SJSA1 (cell line): Measurements from ENCODE around the gene ZNF333. TPM values are rescaled to one million over a fixed set of nuclear protein-coding genes. Genes with fewer than 3 reads are reported as not detected.
A peak's percentile ranks its signal among the peaks of the same experiment; 100 is the strongest.

Experiments used
- DNase-seq, 2 experiments: peaks; one replicate each; pipeline ENCODE4 v3.0.0-alpha.2; 2015 to 2020; ENCODE audit warnings: low spot score in 2 of 2, low read depth in 1 of 2
- H3K27ac ChIP-seq: fragments of 250-450 bp; sonication (Bioruptor Pico); 2 replicates; pipeline ENCODE4 v1.5.1; 2020; ENCODE audit warnings: mild to moderate bottlenecking, moderate library complexity
- H3K27me3 ChIP-seq: fragments of 250-450 bp; sonication (Bioruptor Pico); replicated peaks from 2 replicates; pipeline ENCODE4 v1.5.1; 2020; ENCODE audit warnings: mild to moderate bottlenecking, moderate library complexity
- H3K36me3 ChIP-seq: fragments of 250-450 bp; sonication (Bioruptor Pico); 2 replicates; pipeline ENCODE4 v1.5.1; 2020; ENCODE audit warnings: mild to moderate bottlenecking
- H3K4me1 ChIP-seq: fragments of 250-450 bp; sonication (Bioruptor Pico); replicated peaks from 2 replicates; pipeline ENCODE4 v1.6.1; 2021; ENCODE audit warnings: mild to moderate bottlenecking
- H3K4me3 ChIP-seq: fragments of 250-450 bp; sonication (Bioruptor Pico); 2 replicates; pipeline ENCODE4 v1.5.1; 2020; ENCODE audit warnings: mild to moderate bottlenecking
- H3K9me3 ChIP-seq: fragments of 250-450 bp; sonication (Bioruptor Pico); replicated peaks from 2 replicates; pipeline ENCODE4 v1.5.1; 2020; ENCODE audit warnings: mild to moderate bottlenecking
- total RNA-seq: library from RNA; depleted of rRNA; stranded (reverse); fragments of >200 nt; shearing (Covaris generic); gene quantifications from 2 replicates; pipeline ENCODE4 v1.2.3, GENCODE V29; 2014; rRNA removed

Gene ZNF333
- 11.3 and 17.3 TPM in 2 replicates for total RNA-seq

DNA sequence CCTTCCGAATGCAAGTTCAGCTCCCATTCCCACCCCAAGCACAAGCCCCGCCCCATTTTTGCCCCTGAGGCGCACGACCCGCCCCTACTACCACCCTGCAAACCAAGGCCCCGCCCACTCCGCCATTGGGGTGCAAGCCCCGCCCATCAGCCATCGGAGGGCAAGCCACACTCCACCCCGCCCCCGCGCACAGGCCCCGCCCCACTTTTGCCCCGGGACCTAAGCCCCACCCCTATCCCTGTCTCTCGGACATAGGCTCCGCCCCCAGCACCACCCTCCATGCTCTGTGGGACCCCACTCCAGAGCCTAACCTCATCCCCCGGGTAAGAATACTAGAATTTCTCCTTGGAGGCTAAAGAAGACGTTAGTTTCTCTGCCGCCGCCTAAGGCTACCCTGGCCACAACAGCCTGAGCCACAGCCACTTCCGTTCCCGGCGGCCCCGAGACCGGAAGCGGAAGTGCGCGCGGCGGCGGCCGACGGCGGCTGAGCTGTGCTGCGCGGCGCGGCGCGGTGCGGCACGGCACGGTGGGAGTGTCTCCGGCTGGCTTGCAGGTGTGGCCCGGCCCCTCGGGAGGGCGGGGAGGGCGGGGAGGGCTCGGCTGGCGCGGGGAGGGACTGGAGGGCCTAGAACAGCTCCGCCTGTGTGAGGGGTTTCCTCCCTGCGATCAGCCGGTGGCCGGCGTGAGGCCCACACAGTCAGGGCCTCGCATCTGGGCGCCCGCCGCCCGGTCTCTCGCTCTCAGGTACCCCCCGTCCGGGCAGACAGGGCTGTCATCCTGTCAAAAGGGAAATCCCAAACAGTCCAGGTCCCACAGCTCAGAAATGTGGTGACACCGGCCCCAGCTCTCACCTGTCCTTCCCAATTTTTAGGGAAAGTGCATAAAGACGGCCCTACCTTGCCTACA is at the start of gene ZNF333:
Gene ZNF333, plus strand, starts transcription at position 451 of the 906 bp plus-strand sequence. CDS start 3,444 bp downstream, outside the sequence.
- DNase-seq = peak; percentile 93 to 96

GRCh38 chr19:14648506-14648905 is 41.3 kb upstream of the ZNF333 start:
- no peak overlapping the region for H3K27ac ChIP-seq
- H3K4me1 ChIP-seq = no peaks in the 10 kb centered on the region

More for the DNA sequence above, at the start of gene ZNF333:
- Histone ChIP-seq H3K9me3 (no peaks in the 10 kb centered on the region; the same call in 1 of the 2 replicates), H3K36me3 (peaks cover 13% of the 10 kb centered on the region), H3K4me1 (no peaks in the 10 kb centered on the region), H3K27me3 (peaks cover 10% of the 10 kb centered on the region), H3K4me3 (peak within 1 kb of the TSS; percentile 87), H3K27ac (peak within 1 kb of the TSS; percentile 98)

DNA sequence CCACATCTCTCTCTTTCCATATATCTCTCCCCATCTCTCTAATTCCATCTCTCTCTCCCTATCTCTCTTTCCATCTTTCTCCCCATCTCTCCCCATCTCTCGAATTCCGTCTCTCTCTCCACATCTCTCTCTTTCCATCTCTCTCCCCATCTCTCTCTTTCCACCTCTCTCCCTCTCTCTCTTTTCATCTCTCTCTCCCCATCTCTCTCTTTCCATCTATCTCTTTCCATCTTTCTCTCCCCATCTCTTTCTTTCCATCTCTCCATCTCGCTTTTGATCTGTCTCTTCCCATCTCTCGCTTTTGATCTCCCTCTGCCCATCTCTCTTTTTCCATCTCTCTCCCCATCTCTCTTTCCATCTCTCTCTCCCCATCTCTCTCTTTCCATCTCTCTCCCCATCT is 40.8 kb upstream of the ZNF333 start:
- H3K27ac ChIP-seq = no peak overlapping the region
- DNase-seq = no peak
- no peaks in the 10 kb centered on the region for H3K9me3 ChIP-seq
- no peak overlapping the region for H3K4me3 ChIP-seq
- no peaks in the 10 kb centered on the region for H3K36me3 ChIP-seq
- H3K4me1 ChIP-seq = no peaks in the 10 kb centered on the region
- no peaks in the 10 kb centered on the region; the same call in 1 of the 2 replicates for H3K27me3 ChIP-seq

More at GRCh38 chr19:14648506-14648905, 41.3 kb upstream of the ZNF333 start:
- H3K4me3 ChIP-seq = no peak overlapping the region
- H3K9me3 ChIP-seq = no peaks in the 10 kb centered on the region
- no peak for DNase-seq
- H3K36me3 ChIP-seq = no peaks in the 10 kb centered on the region
- no peaks in the 10 kb centered on the region; the same call in 1 of the 2 replicates for H3K27me3 ChIP-seq

GRCh38 chr19:14650161-14650560 is 39.7 kb upstream of the ZNF333 start:
- no peaks in the 10 kb centered on the region for H3K4me1 ChIP-seq
- no peak overlapping the region for H3K27ac ChIP-seq
- H3K27me3 ChIP-seq = peaks cover 4% of the 10 kb centered on the region; the same call in 1 of the 2 replicates
- no peaks in the 10 kb centered on the region for H3K36me3 ChIP-seq
- H3K9me3 ChIP-seq = no peaks in the 10 kb centered on the region
- DNase-seq = no peak
- no peak overlapping the region for H3K4me3 ChIP-seq

- Histone ChIP-seq H3K9me3 (no peaks in the 10 kb centered on the region), H3K36me3 (no peaks in the 10 kb centered on the region), H3K4me3 (no peak overlapping the region), H3K4me1 (no peaks in the 10 kb centered on the region), H3K27ac (no peak overlapping the region), H3K27me3 (0 out of 2 replicates have a peak, but pooled peaks cover 9% of the 10 kb centered on the region)
- no peak for DNase-seq
Measured at GRCh38 chr19:14654786-14655560, 34.9 kb upstream of the ZNF333 start.

DNA sequence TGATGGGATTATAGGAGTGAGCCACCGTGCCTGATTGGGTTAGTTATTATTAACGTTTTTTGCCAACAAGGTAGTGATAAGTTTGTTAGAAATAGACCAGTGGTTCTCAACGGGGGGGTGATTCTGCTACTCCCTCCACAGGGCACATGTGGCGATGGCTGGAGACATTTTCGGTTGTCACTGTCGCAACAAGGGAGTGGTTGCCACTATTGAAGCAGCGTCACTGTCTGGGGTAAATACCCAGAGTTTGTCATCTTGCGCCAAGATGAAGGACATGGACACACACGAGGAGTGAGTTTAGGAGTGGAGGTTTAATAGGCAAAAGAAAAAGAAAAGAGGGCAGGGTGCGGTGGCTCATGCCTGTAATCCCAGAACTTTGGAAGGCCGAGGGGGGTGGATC is 34.1 kb upstream of the ZNF333 start:
- H3K9me3 ChIP-seq = no peaks in the 10 kb centered on the region
- no peaks in the 10 kb centered on the region for H3K4me1 ChIP-seq
- DNase-seq = no peak
- no peak overlapping the region for H3K4me3 ChIP-seq
- H3K27ac ChIP-seq = no peak overlapping the region
- 0 out of 2 replicates have a peak, but pooled peaks cover 13% of the 10 kb centered on the region for H3K27me3 ChIP-seq
- H3K36me3 ChIP-seq = no peaks in the 10 kb centered on the region

DNA sequence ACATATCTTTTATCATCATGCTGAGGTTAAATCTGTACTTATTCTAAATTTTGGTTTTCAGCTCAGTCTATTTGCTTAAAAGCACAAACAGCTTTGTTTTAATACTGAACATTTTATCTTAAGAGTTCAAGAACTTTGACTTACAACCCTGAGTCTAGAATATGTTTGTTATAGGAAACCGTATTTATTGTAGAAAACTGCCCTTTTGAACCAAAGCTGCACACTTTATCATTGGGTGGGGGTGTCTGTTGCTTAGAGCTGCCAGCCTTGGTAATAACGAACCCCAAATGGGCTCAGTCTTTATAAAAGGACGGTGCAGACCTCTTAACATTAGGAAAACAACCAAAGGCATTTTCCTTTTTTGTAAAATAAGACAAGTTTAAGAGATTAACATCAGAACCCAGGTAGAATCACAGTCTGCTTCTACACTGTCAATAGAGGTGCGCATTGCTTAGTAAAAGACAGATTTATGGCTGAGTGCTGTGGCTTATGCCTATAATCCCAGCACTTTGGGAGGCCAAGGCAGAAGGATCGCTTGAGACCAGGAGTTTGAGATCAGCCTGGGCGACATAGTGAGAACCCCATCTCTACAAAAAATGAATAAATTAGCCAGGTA is 29.9 kb upstream of the ZNF333 start:
- Histone ChIP-seq H3K27me3 (0 out of 2 replicates have a peak, but pooled peaks cover 11% of the 10 kb centered on the region), H3K4me1 (no peaks in the 10 kb centered on the region), H3K27ac (no peak overlapping the region), H3K36me3 (no peaks in the 10 kb centered on the region), H3K4me3 (no peak overlapping the region), H3K9me3 (no peaks in the 10 kb centered on the region)
- no peak for DNase-seq

GRCh38 chr19:14661372-14661924 is 28.4 kb upstream of the ZNF333 start:
- no peak for DNase-seq
- Histone ChIP-seq H3K9me3 (no peaks in the 10 kb centered on the region), H3K27ac (no peak overlapping the region), H3K27me3 (0 out of 2 replicates have a peak, but pooled peaks cover 8% of the 10 kb centered on the region), H3K4me1 (no peaks in the 10 kb centered on the region), H3K36me3 (no peaks in the 10 kb centered on the region), H3K4me3 (no peak overlapping the region)

- Histone ChIP-seq H3K4me1 (no peaks in the 10 kb centered on the region), H3K9me3 (no peaks in the 10 kb centered on the region), H3K36me3 (no peaks in the 10 kb centered on the region), H3K27ac (no peak overlapping the region), H3K27me3 (peaks cover 22% of the 10 kb centered on the region), H3K4me3 (no peak overlapping the region)
- no peak for DNase-seq
Measured at GRCh38 chr19:14669940-14670339, 19.9 kb upstream of the ZNF333 start.

DNA sequence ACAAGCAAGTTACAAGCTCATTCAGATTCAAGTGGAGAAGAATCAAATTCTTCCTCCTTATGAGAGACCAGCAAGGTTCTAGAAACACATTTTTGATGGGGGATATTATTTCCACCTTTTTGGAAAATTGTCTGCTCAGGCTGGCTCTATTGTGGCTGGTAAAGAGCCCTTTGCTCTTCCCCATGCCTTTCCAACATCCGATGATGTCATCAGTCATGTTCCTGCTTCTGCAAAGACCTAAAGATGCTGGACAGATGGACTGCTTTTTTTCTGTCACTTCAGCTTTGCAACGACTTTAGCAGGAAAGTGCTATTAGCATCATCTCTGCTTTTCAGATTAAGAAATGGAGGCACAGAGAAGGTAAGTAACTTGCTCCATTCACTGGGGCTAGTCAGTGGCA is 19.4 kb upstream of the ZNF333 start:
- Histone ChIP-seq H3K27ac (no peak overlapping the region), H3K4me1 (no peaks in the 10 kb centered on the region), H3K27me3 (peaks cover 24% of the 10 kb centered on the region), H3K36me3 (no peaks in the 10 kb centered on the region), H3K9me3 (no peaks in the 10 kb centered on the region), H3K4me3 (no peak overlapping the region)
- DNase-seq = no peak

DNA sequence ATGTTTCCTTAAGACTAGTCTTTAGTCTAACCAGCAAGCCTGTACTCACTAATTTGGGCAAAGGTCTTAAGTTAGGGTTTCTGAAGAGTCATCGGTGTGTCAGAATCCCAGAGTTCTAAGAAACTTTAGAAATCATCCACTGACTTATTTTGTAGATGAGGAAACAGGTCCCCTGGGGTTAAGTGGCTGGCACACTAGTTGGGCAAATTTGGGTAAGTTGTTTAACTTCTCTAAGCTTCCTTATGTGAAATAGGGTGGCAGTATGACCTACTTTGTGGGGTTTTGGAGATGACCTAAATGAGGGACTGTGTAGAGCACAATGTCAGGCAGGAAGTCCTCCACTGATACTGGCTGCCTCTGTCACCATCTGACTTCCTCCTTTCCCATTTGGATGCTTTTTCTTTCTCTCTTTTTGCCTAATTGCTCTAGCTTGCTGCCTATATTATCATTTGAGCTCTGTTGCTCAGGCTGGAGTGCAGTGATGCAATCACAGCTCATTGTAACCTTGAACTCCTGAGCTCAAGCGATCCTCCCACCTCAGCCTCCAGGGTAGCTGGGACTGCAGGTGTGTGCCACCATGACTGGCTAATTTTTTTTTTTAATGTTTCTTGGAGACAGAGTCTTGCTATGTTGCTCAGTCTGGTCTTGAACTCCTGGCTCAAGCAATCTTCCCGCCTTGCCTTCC is 17.5 kb upstream of the ZNF333 start:
- DNase-seq = no peak
- no peaks in the 10 kb centered on the region for H3K4me1 ChIP-seq
- H3K4me3 ChIP-seq = no peak overlapping the region
- peaks cover 24% of the 10 kb centered on the region for H3K27me3 ChIP-seq
- no peaks in the 10 kb centered on the region for H3K36me3 ChIP-seq
- H3K27ac ChIP-seq = no peak overlapping the region
- no peaks in the 10 kb centered on the region for H3K9me3 ChIP-seq

DNA sequence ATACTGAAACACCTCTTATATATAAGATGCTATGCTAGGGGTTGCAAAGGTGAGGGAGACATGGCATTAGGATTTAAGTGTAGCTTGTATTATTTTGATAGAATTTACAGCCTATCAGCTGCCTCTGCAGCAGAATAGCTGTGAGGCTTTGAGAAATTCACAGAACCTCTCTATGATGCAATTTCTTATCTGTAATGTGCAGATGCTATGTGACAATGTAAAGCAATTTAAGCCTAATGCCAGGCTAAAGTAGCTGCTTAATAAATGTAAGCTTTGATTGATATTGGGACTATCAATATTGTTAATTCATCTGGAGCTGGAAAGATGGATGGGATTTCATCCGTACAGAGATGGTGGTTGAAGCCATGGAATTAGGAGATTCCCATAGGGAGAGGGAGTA is 16.8 kb upstream of the ZNF333 start:
- Histone ChIP-seq H3K9me3 (no peaks in the 10 kb centered on the region), H3K4me3 (no peak overlapping the region), H3K4me1 (no peaks in the 10 kb centered on the region), H3K27me3 (peaks cover 24% of the 10 kb centered on the region), H3K36me3 (no peaks in the 10 kb centered on the region), H3K27ac (no peak overlapping the region)
- DNase-seq = no peak

DNA sequence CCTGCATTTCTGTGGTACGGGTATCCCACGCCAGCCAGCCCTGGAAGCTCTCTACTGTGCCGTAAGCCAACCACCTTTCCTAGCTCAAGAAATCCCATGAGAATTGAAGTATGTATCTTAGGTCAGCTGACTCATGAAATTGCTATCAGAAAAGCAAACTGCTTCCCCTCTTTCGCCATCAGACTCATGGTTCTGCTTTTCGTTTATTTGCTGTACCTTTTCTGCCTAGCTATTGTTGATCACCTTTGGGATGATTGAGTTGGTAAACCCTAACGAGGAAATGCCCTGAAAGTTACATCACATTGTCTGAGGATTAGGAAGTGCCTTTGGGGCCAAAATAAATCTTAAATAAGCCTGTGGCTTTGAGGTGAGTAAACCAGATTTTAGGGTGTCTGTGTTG is 15.1 kb upstream of the ZNF333 start, which contains the start of gene ADGRE3:
Gene ADGRE3, minus strand, starts transcription at position 81 of the 400 bp plus-strand sequence. Its CDS starts 74 bp downstream, at position 7.
- Histone ChIP-seq H3K27me3 (peaks cover 23% of the 10 kb centered on the region), H3K36me3 (no peaks in the 10 kb centered on the region)
- no peak for DNase-seq

More for the DNA sequence above, 15.1 kb upstream of the ZNF333 start, which contains the start of gene ADGRE3:
- no peak within 1 kb of the TSS for H3K27ac ChIP-seq
- no peaks in the 10 kb centered on the region for H3K9me3 ChIP-seq
- H3K4me3 ChIP-seq = no peak within 1 kb of the TSS
- no peaks in the 10 kb centered on the region for H3K4me1 ChIP-seq
